HL-60 (cell line): ENCODE measurements around the gene EIF3K.

Experiments
- DNase-seq, 2 experiments: peaks; one replicate each; pipeline ENCODE4 v3.0.0-alpha.2; 2010 to 2020; ENCODE audit warnings: low read depth in 1 of 2, low spot score in 1 of 2
- H3K27ac ChIP-seq: fragments of 250-450 bp; sonication (Bioruptor Pico); replicated peaks from 2 replicates; pipeline ENCODE4 v1.5.1; 2020; ENCODE audit warnings: mild to moderate bottlenecking, moderate library complexity
- H3K27me3 ChIP-seq: fragments of 250-450 bp; sonication (Bioruptor Pico); 2 replicates; pipeline ENCODE4 v1.5.1; 2021; ENCODE audit warnings: mild to moderate bottlenecking, moderate library complexity; ENCODE audit not compliant: insufficient read depth, poor library complexity, severe bottlenecking
- H3K4me3 ChIP-seq: replicated peaks from 2 replicates; pipeline ENCODE4 v1.5.1; 2011; ENCODE audit warnings: mild to moderate bottlenecking, control low read depth, low read length; ENCODE audit not compliant: insufficient read depth
- GABPA ChIP-seq: IDR thresholded peaks from 2 replicates; pipeline ENCODE4 v1.6.1; 2012; ENCODE audit warnings: low read depth
- POLR2AphosphoS5 ChIP-seq: IDR thresholded peaks from 2 replicates; pipeline ENCODE4 v1.6.1; 2012; ENCODE audit warnings: low read depth
- REST ChIP-seq: IDR thresholded peaks from 2 replicates; pipeline ENCODE4 v1.6.1; 2012; ENCODE audit warnings: low read depth; ENCODE audit not compliant: insufficient replicate concordance
- SPI1 ChIP-seq: IDR thresholded peaks from 2 replicates; pipeline ENCODE4 v1.6.1; 2012; ENCODE audit warnings: low read depth, mild to moderate bottlenecking, borderline replicate concordance
- TF ChIP-seq, protein P1 (sequence below): IDR thresholded peaks from one replicate; pipeline ENCODE4 v1.5.1; 2011; ENCODE audit warnings: low read length, control low read depth, inconsistent platforms; ENCODE audit not compliant: insufficient read depth

Gene EIF3K

DNA sequence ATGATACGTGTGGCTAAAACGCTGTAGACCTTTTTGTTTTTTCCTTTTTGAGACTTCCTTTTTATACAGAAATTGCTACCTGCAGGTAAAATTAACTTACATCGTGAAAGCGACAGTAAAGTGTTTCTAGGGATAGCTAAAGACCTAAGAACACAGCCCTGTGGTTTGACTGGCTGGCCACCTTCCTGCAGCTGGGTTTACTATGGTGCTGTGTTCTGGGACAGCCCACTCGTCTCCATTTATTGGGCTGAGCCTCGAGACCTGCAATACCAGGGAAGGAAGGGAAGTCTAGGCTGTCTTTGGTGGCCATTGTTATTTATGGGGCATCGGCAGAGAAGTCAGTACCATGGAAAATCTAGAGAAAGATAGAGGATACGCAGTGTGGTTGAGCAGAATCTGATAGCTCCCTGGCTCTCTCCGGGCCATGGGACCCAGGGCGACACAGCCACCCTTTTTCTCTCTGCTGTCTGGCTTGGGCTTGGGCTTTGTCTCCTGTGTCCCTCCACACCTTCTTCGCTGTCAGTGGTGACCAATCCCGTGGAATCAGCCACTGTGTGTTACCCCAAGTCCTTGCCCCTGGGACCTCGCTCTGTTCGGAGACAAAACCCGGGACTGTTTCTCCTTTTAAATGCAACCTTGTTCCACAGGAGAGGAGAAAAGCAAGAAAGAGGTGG lies 59.4 kb downstream of the EIF3K start:
- H3K27ac ChIP-seq = no peak overlapping the region
- DNase-seq = no peak
- H3K4me3 ChIP-seq = no peak overlapping the region
- H3K27me3 ChIP-seq = no peaks in the 10 kb centered on the region
- TF ChIP-seq REST (no peak), SPI1 (no peak)
- TF ChIP-seq, protein P1, sequence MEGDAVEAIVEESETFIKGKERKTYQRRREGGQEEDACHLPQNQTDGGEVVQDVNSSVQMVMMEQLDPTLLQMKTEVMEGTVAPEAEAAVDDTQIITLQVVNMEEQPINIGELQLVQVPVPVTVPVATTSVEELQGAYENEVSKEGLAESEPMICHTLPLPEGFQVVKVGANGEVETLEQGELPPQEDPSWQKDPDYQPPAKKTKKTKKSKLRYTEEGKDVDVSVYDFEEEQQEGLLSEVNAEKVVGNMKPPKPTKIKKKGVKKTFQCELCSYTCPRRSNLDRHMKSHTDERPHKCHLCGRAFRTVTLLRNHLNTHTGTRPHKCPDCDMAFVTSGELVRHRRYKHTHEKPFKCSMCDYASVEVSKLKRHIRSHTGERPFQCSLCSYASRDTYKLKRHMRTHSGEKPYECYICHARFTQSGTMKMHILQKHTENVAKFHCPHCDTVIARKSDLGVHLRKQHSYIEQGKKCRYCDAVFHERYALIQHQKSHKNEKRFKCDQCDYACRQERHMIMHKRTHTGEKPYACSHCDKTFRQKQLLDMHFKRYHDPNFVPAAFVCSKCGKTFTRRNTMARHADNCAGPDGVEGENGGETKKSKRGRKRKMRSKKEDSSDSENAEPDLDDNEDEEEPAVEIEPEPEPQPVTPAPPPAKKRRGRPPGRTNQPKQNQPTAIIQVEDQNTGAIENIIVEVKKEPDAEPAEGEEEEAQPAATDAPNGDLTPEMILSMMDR = no peak

DNA sequence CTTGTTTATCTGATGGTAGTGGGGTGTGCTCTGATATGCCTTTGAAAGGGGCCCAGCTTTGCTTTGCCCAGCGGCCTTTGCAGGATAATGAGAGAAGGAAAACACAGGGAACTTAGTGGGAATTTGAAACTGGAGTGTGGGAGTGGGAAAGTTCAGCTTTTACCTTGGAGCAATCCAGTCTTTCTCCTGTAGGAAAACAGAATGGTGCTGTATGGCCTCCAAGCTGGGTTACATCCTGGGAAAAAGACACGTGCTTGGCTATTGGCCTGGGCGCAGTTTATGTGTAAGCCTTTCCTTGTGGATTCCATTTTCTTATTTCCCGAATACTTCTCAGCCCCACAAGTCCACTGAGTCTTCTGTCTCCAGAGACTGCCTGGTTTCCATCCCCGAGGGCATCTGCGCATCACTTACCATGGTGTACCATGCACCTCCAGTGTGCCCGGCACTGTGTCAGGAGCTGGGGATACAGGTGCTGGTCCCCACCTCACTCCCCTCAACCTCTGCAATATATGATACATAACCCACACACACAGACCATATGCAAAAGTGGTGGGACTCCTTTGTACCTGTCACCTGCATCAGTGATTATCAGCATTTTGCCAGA lies 60.0 kb downstream of the EIF3K start:
- Histone ChIP-seq H3K27ac (no peak overlapping the region), H3K4me3 (no peak overlapping the region)
- TF ChIP-seq REST (no peak), POLR2AphosphoS5 (no peak), SPI1 (no peak), GABPA (no peak)
- TF ChIP-seq, protein P1 = no peak

GRCh38 chr19:38679839-38680238 lies 60.9 kb downstream of the EIF3K start:
- Histone ChIP-seq H3K27me3 (no peaks in the 10 kb centered on the region), H3K27ac (no peak overlapping the region), H3K4me3 (no peak overlapping the region)
- TF ChIP-seq SPI1 = no peak
- no peak for TF ChIP-seq REST
- TF ChIP-seq, protein P1 = no peak
- no peak for TF ChIP-seq GABPA
- no peak for TF ChIP-seq POLR2AphosphoS5
- DNase-seq = no peak

More for the DNA sequence above, 60.0 kb downstream of the EIF3K start:
- H3K27me3 ChIP-seq = no peaks in the 10 kb centered on the region
- DNase-seq = no peak
